Measurements from ENCODE around the gene EXOC5. TPM values are rescaled to one million over a fixed set of nuclear protein-coding genes. Genes with fewer than 3 reads are reported as not detected.
"Not testable (repeated sequence)": the region's sequence is repeated elsewhere in the genome, so short reads cannot be mapped to it uniquely, and the experiment has no call there.

The EXOC5 gene
- total RNA-seq, 1 experiment from 2014 or later = 56.1 TPM

DNA sequence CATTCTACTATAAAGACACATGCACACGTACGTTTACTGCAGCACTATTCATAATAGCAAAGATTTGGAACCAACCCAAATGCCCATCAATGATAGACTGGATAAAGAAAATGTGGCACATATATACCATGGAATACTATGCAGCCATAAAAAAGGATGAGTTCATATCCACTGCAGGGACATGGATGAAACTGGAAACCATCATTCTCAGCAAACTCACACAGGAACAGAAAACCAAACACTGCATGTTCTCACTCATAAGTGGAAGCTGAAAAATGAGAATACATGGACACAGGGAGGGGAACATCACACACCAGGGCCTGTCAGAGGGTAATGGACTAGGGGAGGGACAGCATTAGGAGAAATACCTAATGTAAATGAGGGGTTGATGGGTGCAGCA lies 10.5 kb downstream of the EXOC5 start:
- DNase-seq (ENCODE audit: low read depth) = not testable (repeated sequence)

DNA sequence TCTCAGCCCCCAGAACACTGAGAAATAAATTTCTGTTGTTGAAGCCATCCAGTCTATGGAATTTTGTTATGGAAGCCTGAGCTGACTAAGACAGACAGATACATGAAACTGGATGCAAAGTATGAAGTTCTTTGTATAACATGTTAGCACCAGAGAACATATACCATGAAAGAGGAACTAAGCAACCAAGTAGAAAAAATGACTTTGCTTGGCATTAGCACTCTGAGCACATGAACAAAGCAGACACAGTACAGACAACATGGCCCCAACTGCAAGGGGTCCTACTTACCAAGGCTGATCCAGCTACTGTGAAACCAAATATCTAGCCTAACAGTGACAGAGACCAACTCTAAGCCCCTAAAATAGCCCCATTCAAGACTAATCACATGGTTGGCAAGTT lies 13.8 kb downstream of the EXOC5 start:
- DNase-seq (ENCODE audit: low read depth) = no peak

DNA sequence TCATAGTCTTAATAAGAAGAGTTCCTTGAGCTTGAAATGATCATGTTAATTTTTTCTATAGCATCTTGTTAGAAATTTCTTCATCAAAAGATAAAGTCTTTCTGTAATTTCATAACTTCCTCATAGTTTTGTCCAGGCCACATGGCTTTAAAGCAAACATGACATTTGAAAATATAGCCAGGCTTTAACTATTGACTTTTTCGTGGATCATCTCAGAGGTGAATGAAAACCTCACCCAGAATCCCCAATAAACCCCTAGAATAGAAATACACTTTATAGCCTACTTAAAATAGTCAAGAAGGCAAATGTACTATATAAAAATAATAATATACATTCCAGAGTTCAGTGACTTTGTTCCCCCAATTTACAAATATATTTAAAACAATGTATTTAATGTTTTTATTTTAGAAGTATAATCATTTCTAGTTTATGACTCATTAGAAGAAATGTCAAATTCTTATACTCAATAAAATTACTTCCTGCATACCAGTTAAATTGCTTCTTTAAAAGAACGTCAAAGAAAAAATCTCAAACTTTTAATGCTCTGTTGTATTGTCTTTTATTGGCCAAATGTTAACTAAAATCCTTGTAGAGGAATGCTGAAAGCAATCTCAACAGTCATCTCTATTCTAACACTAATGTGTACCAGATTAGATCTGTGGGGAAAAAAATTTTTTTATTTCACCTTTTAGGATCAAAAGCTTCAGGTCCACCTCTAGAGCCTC lies 21.6 kb downstream of the EXOC5 start:
- no peak for DNase-seq (ENCODE audit: low read depth)

DNA sequence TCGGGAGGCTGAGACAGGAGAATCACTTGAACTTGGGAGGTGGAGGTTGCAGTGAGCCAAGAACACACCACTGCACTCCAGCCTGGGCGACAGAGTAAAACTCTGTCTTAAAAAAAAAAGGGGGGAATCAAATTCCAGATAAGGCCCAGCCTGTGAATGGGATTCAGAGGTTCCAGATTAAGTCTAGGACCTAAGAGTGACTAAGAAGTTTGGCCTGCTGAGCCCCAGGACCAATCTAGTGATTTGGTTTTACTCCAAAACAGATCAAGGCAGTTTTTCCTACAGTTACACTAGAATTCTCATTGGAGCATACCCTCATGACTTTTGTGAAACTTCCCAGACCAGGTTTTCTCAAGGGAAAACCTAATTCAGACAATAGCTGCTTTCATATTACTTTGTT lies 22.8 kb downstream of the EXOC5 start:
- no peak for DNase-seq (ENCODE audit: low read depth)

DNA sequence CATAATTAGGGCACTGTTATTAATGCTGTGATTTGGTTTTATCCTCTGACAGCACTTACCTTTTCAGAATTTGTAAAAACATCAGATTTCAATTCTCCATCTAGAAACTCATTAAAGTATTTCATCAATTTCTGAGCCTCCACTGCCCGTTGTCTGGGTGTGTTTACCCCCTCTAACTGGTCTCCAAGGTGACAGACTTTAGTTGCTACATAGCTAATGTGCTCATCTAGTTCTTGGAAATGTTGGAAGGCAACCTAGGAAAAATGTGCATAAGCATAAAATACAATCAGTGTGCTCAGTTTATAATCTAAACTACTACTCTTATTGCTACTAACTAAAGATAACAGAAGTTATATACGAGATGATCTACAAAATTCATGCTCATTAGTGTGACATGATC lies 24.6 kb downstream of the EXOC5 start:
- no peak for DNase-seq (ENCODE audit: low read depth)

DNA sequence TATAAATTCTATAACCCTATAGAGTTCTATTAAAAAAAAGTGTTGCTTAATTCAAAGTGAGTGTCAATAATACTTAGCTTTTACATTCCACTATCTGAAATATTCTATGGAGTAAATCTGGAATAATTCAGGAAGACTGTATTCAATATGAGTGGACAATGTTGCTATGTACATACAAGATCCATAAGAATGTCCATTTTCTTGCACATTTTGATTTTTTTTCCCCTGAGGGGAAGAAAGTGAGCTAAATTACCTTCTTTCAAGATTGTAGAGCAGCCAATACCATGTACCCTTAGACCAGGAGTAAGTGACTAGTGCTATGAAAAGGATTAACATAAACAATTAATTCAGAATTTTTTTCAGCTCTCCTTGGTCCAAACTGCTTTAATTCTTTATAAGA lies 25.4 kb downstream of the EXOC5 start:
- DNase-seq (ENCODE audit: low read depth) = no peak

DNA sequence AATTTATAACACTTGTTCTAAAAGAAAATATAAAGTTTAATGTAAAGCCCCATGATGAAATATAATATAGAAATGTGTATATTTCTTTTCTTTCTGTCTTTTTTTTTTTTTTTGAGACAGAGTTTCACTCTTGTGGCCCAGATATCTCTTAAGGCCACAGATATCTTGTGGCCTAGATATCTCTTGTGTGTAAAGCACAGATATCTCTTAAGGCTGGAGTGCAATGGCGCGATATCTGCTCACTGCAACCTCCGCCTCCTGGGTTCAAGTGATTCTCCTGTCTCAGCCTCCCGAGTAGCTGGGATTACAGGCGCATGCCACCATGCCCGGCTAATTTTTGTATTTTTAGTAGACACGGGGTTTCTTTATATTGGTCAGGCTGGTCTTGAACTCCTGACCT lies 28.6 kb downstream of the EXOC5 start:
- DNase-seq (ENCODE audit: low read depth) = not testable (repeated sequence)

DNA sequence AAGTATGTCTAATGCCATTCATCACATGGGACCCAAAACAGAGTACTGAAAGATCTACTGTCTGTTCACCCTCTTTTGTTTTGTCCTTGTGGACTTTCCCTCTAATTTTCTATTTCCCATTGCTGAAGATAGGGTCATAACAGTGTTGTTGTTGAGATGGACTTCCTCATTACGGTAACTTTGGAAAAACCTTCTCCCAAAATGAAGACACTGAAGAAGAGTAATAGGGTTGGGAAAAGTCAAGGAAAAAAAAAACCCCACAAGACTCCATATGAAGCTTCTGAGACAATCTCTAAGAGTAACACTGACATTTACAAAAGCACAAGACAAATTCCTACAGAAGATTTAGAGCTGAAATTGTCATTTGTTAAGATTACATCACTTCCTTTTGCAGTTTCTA lies 36.7 kb downstream of the EXOC5 start:
- DNase-seq (ENCODE audit: low read depth) = no peak

DNA sequence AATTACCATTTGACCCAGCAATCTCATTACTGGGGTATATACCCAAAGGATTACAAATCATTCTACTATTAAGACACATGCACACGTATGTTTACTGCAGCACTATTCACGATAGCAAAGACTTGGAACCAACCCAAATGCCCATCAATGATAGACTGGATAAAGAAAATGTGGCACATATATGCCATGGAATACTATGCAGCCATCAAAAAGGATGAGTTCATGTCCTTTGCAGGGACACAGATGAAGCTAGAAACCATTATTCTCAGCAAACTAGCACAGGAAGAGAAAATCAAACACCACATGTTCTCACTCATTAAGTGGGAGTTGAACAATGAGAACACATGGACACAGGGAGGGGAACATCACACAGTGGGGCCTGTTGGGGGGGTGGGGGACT lies 40.4 kb downstream of the EXOC5 start:
- not testable (repeated sequence) for DNase-seq (ENCODE audit: low read depth)

DNA sequence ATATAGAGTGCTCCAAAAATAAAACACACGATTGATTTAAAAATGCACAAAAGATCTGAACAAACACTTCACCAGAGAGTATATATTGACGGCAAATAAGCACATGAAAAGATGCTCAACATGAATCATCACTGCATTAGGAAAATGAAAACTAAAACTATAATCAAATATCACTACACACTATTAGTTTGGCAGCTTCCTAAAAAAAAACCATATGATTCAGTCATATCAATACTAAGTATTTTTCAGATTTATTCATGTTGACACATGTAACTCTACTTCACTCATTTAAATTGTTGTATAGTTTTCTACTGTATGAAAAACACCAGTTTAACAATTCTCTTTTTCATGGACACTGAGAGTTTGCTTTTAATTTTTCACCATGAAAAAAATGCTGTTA lies 41.6 kb downstream of the EXOC5 start:
- no peak for DNase-seq (ENCODE audit: low read depth)

DNA sequence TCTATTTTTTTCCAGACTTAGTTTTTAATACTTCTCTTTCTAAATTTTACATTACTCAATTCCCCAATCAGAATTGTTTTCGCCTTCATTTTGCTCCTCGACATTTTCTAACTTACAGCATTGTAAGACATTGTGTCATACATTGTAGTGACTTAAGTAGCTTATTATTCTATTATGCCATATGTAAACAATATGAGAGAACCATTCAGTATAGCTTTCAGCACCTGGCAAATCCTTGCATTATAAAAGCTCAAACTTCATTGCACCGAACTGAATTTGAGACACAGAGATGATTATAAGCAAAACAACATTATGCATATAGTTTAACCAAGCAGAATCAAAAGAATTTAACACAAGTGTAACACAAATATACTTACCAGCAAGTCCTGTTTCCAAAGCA lies 46.8 kb downstream of the EXOC5 start:
- no peak for DNase-seq (ENCODE audit: low read depth)

DNA sequence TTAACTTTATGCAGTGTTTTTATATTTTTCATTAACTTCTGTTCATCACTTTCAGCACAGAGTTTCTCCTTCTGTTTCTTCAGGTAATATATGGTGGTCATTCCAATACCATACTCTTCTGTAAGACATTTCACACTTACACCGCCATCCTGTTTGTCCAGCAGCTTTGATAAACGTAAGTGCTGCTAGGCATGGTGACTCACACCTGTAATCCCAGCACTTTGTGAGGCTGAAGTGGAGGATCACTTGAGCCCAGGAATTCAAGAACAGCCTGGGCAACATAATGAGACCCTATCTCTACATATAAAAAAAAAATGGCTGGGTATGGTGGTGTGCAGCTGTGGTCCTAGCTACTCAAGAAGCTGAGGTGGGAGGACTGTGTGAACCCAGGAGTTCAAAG lies 55.8 kb downstream of the EXOC5 start:
- peak; percentile 2 for DNase-seq (ENCODE audit: low read depth)

DNA sequence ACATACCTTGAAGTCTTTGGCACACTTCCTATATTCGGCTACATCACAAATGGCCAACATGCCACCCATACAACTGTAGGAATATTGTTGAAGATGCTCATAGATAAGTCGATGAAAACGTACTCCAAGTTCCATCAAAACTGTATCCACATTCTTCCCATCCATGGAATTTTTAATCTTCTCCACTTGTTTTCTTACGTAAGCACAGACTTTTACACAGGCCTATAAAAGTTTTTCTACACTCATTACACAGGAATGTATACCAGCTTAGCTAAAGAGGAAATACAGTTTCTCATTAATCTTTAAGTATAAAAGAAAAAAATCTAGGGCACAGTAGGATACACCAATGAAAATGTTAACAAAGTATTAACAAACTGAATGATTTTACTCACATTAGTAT lies 59.1 kb downstream of the EXOC5 start:
- DNase-seq (ENCODE audit: low read depth) = peak; percentile 4

DNA sequence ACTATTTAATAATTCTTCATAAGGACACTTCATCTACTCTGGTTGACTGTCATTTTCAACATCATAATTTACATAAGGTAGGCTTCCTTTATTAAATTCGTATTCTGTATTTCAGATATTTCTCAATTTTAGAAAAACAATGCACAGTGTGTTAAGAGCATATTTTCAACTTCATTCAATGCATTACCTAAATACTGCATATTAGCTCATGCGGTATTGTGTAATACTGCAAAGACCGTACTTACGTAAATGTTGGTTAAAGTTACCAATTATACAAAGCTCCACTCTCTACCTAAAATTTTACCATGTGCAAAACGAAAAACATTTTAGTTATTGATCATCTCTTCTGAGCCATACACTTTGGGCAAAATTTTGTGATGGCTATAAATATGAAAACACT lies 62.8 kb downstream of the EXOC5 start:
- DNase-seq (ENCODE audit: low read depth) = no peak

DNA sequence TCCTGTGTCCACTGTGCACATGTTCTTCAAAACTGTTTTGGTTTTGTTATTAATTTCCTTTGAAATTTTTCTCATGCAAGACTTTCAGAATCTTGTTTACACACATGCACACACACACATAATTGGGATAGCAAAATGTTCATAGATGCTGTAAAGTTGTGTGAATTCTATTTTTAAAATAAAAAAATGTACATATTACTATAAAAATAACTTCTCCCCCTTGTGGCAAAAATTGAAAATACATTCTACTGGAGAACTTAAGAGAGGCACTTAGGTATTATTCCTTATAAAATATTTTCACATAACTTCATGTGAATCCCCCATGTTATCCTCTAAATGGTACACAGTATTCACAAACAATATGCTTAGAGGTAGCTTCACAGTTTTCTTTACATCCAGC lies 66.0 kb downstream of the EXOC5 start:
- not testable (repeated sequence) for DNase-seq (ENCODE audit: low read depth)

DNA sequence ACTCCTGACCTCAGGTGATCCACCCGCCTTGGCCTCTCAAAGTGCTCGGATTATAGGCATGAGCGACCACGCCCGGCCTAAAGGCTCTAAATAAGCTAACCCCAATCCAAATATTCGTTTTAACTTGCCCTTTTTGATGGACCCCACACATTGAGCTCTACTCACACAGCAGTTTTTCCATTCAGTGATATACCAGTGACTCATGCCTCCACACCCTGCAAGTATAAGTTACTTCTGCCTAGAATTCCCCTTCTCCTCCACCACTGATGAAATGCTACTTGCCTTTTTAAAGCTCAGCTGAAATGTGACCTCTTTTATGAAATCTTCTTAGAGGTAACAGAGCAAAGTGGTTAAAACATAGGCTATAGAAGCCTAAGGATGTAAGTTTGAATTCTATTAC lies 68.8 kb downstream of the EXOC5 start:
- DNase-seq (ENCODE audit: low read depth) = peak; percentile 39

DNA sequence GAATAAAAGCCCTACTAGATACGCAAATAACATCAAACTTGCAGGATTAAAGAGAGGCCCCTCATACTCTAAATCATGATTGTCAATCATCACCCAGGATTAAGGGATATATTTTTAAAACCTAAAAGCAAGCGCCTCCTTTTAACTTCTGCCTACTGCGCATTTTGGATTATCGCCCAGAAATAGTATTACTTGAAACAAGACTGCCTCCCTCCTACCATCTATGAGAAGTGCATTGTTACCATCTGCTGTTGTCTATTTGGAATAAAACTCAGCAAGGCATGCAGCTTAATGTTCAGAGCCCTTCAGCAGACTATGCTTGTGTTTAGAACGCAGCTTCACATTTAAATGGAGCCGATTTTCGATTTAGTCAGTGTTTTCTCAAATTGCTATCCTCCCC lies 79.6 kb downstream of the EXOC5 start:
- DNase-seq (ENCODE audit: low read depth) = peak; percentile 20

DNA sequence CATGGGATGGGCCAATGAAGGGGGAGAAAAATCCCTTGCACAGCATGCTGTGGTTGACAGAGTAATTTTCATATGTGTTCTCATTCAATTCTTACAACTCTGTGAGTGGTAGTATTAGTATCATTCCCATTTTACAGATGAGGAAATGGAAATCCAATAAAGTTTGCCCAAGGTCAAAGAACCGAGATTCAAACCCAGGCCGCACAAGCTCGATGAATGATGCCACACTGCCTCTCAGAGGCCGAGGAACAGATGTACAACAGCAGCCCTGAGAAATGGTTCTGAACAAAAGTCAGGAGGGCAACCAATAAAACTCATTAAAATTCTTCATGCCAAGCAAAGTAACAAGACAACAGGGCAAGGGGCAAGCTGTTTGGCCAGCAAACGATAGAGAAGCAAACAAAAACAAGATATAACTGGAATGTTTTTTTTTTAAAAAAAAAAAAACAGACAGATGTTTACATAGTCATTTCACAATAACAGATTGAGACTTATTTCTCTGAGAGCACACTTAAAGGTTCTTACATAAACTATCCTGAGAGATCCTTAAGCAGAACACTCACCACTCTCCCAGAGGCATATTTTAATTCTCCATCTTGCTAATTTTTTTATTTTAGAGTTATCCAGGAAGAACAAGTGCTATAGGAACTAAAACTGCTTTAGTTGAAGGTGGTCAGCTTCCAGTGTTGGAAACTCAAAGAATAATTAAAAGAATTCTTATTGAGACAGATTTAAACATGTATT lies 85.8 kb downstream of the EXOC5 start:
- no peak for DNase-seq (ENCODE audit: low read depth)

DNA sequence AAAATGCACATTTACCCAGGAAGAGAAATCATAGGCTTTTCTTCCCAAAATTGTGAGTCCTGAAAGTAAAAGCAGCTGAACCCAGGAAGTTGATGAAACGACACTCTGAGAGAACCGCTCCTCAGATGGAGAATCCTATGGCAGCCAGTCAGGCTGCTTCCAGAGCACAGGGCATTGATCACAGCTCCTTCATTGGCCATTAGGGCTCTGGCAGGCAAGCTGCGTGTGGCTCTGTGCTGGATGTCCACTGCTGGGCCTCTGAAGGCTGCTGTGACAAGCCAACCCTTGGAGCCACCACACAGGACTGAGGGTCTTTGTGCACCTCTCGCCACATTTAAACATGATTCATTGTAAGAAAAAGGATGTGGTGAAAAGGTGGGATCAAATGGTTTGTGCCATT lies 89.4 kb downstream of the EXOC5 start:
- DNase-seq (ENCODE audit: low read depth) = no peak

DNA sequence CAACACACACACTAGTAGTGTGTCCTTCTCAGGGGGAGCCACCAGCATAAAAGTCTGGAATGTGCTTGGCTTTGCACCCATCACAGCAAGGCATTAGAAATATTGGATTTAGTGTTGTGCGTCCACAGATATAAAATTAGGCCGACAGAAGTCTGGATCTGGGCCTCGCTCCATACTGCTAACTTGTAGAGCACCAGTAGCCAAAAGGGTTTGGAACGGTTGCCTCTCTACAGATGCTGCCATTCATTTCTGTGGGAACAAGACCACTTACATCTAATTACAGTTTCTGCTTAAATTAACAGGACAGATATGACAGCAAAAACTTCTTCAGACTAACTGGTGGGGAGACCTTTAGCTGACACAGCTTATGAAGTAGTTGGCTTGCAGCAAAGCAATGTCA lies 94.2 kb downstream of the EXOC5 start:
- no peak for DNase-seq (ENCODE audit: low read depth)

DNA sequence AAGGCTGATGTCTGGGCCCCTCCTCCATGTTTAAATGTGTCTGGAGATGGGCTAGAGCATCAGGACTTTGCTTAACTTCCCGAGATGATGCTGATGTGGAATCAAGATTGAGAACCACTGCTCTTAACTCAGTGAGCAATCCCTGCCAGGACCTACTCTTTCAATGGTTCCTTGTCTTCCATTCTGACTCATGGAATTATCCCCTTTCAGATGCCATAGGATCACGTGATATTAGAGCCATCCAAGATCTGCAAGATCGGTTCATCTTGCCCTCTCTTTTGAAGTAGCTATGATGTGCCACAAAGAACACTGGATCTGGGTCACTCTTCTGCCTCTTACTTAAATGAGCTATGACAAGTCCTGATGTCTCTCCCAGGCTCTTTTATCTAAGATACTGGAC lies 96.8 kb downstream of the EXOC5 start:
- DNase-seq (ENCODE audit: low read depth) = peak; percentile 6

DNA sequence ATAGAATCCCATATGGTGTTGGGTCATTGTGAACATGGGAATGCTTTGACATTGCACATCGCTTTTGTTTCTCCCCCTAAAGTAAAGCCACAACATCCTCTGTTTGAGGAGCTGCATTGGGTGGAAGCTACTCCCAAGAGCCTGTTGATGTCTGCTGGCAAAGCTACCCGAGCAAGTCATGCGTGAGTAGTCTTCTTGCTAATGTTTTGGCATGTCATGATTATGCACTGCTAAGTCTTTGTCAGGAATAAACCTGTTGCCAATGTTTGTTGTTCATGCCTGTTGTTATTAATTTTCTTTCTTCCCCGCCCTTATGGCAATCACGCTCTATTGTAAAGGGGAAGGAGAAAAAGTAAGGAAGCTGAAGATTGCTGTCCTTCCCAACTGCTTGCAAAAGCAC lies 97.3 kb downstream of the EXOC5 start:
- DNase-seq (ENCODE audit: low read depth) = no peak

DNA sequence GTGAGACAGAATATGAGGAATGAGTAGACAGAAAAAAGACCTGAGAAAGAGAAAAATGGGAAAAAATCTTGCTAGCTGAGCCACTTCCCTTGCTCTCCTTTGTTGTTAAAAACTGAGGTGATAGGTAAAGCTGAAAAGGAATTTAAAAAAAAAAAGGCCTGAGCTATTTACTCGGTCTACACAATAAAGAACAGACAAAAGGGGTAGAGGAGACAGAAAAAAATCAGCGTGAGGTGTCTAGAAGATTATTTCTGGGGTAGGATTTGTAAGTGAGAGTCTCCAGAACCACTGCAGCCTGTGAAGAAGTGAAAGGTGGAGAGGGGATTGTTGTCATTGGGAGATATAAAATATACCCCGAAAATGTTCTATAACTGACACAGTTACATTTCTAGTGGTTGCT lies 98.8 kb downstream of the EXOC5 start:
- DNase-seq (ENCODE audit: low read depth) = no peak
